Stimulated activated CD4-positive, alpha-beta T cell treated with anti-CD3 and anti-CD28 coated beads, Interleukin-12 subunit alpha, Interleukin-12 subunit beta, amount 100 ng/mL, for 4 hours (primary cell): ENCODE data around the gene CHST8.

ENCODE experiments used
- DNase-seq: peaks from one replicate; pipeline ENCODE4 v3.0.0-alpha.2; 2020

Gene CHST8

GRCh38 chr19:33720691-33721682 lies 99.2 kb downstream of the CHST8 start:
- no peak for DNase-seq

- DNase-seq, result no peak
Measured at GRCh38 chr19:33721735-33722297, 100.1 kb downstream of the CHST8 start.

GRCh38 chr19:33722456-33723239 lies 100.9 kb downstream of the CHST8 start:
- DNase-seq, result no peak

GRCh38 chr19:33723512-33723911 lies 101.8 kb downstream of the CHST8 start:
- no peak for DNase-seq

DNA sequence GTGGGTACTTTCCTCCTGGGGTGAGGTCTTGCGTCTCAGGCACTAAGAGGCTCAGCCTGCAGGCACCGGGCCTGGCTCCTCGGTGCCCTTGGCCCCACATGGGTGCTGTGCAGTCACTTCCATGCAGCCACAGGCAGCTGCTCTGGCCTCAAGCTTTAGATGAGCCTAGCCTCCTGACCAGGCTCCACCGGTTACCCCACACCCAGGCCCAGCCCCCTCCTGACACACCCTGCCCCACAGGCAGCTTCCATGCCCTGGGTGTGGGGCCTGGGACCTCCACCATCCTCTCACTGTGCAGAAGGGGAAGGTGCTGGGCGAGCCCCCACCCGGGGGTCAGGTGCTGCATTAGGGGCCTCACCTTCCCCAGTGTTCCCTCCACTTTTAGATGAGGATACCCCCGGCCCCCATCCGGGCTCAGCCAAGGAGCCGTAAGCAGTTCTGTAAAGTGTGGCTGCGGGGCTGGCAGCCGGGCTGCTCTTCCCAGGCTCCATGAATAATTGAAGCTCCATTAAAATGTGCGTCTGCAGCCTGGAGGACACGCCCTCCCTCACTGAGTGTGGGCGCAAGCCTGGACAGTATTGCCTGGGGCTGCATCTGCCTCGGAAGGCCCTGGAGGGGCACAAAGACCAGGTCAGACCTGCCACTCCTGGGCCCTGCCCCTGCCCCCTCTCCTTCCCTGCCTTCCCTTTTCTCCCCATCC lies 102.4 kb downstream of the CHST8 start:
- DNase-seq, result no peak

- no peak for DNase-seq
Measured at GRCh38 chr19:33724721-33725060, 102.9 kb downstream of the CHST8 start.

DNA sequence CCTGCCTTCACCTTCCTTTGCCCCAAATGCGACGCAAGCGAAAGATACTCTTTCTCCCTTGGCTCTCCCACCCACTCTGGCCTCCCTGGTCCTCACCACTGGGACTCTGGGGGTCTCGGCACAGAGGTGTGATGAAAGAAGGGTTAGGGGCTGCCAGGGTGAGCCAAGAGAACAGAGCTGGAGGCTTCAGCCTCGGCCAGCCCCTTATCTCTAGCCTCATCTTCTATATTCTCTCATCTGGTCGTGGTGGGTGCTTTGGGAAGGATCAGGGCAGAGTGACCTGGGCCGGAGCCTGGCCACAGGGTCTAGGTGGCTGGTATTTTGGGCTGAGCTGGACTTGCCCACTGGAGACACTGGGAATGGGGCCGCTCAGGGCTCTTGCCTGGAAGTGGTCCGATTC lies 103.8 kb downstream of the CHST8 start:
- no peak for DNase-seq

DNA sequence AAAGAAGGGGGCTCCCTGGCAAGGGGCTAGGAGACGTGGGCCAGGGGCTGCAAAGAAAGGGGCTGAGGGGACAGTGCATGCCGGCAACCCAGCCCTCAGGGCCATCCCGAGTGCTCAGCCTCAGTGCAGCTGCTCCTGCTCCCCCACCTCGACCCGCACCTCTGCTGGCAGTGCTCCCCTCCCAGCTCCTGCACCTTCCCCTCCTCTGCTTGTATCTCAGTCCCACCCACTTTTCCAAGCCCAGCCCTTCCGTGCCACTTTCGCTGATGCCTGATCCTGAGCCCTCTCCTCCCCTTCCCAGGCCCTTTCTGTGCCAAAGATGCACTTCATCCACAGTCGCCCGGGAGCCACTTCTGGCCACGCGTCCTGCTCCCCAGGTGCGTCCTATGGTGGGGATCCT lies 105.0 kb downstream of the CHST8 start:
- DNase-seq, result no peak

DNA sequence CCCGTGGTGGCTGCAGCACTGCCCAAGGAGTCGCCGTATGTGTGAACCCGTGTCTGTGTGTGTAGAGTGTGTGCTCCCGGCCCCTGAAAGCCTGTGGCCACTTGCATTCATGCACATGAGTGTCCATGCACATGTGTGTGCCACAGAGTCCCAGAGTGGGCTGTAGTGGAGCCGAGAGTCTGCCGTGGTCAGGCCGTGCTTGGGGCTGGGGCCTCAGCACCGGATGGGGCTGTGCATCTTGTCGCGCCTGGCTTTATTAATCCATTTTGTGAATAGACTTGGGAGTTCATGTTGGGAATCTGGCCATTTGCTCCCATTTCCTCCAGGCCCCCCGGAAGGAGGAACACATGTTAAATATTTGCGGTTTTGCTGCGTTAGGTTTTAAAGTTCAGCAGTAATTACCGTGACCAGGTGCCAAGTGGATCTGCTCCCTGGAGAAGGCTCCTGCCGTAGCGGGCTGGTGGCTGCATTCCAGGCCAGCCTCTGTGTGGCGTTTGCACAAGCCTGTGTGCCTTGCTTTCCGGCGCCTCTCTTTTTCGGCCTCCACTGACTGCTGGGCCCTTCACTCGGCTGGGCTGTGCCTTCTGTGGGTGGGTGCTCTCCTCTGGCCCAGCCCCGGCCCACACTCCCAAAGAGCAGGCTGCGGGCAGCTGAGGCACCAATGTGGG lies 105.7 kb downstream of the CHST8 start:
- no peak for DNase-seq

- DNase-seq, result no peak
Measured at GRCh38 chr19:33728141-33728540, 106.4 kb downstream of the CHST8 start.

- DNase-seq, result no peak
Measured at GRCh38 chr19:33730858-33731607, 109.3 kb downstream of the CHST8 start.

- DNase-seq, result no peak
Measured at GRCh38 chr19:33731881-33732280, 110.1 kb downstream of the CHST8 start.

DNA sequence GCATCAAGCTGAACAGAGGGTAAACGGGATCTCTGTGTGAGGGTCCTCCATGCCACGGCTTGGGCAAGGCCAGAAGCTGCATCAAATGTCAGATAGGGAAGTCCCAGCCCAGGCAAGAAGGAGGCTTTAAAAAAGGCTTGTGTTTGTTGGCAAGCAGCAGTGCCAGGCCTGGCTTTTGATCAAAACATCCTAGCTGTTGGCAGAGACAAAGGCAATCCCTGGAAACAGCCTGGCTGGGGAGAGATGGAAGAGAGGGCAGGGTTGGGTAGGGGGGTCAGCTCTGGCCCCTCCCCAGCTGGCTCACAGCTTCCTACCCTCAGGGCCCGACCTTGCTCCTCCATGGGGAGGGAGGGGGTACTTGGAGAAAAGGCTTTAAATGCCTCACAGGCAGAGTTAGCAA lies 113.2 kb downstream of the CHST8 start:
- DNase-seq, result no peak

DNA sequence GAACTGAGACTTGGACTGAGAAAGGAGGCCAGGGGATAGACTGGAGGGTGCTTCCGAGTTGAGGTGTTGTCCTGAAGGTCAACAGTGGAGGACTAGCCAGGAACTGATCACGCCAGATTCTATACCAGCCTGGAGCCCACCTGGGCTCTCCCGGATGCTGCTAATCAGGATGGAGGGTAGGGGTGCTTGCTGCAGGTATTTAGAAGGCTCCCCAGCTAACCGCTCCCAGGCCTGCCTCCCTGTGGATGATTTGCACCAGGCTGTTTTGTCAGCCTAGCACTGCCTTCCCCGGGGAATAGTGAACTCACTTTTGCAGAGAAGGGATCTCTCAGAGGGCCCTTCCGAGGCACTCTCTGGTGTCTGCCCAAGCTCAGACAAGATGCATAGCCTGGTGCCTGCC lies 114.4 kb downstream of the CHST8 start:
- no peak for DNase-seq

DNA sequence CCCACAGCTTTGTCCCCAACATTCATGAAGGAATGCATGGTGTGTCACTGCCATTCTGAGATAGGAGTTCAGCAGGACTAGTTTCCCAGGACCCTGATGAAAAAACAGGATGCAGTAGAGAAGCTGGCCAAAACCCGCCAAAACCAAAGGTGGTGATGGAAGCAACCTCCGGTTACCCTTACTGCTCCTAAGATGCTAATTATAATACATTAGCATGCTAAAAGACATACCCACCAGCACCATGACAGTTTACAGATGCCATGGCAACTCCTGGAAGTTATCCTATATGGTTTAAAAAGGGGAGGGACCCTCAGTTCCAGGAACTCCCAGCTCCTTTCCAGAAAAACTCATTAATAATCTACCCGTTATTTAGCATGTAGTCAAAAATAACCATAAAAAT lies 115.0 kb downstream of the CHST8 start:
- DNase-seq, result no peak

DNA sequence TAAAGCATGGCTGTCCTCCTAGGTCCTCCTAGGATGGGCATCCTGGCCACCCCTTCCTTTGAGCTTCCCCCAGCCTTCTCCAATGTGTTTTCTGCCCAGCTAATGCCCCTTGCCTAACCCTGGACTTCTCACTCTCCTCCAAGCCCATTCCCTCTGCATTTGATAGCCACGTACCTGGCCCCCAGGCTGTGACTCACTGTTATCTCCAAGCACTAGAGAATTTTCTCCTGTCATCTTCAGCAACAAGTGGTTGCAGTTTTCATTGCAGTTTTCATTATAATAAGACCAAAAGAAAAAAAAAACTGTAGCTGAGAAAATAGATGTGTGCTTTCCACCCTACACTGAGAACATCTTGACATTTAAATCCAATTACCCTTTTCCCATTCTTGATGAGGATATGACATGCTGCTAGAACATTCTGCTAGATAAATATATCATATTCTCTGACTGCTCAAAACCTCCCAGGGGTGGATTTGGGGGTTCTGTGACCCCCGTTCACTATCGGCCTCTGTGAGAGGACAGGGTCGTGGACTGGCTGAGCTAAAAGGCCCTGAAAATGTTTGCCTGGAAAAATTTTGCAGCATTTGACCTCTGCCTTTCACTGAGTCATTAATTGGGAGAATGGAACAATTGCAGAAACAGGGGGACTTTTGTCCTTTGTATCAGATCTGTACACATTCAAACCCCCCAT lies 116.1 kb downstream of the CHST8 start:
- no peak for DNase-seq

DNA sequence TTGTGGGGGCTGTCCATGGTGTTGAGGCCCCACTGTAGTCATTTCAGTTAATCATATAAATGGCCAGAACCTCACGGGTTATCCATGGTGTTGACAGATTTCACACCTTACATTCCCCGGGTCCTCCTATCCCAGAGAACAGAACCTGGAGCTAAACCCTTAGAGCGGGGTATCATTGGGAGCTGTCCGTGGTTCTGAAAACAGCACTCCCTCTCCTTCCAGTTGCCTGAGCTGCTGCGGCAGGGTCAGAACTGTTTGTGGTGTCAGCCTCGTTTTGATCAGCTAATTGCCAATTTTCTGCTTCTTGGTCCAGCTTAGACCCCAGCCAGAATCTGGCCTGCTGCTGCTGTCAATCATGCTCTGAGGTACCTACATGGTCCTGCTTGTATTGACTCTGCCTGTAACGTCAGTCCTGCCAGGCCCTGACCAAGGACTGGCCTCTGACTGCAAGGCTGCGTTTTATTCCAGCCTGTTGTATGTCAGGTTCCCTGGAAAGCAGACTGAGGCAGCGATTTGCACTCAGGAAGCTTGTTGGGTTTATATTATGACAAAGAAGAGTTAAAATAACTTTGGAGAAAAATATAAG lies 119.2 kb downstream of the CHST8 start:
- no peak for DNase-seq

DNA sequence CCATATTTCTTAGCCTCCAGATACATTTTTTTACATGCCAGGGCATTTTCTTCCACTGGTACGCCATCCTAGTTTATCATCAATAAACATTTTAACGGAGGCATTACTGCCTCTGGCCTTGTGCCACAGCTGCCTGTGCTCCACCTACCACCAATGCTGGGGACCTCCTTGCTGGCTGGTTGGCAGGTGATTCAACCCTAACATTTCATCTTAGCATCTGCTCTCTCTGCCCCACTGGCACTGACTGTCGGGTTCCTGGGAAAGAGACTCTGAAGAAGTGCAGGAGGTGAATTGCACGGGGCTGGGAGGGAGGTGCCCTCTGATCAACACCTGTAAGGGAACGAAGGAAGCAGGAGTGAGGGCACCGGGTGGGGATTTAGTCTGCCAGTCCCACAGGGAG lies 123.5 kb downstream of the CHST8 start:
- no peak for DNase-seq

DNA sequence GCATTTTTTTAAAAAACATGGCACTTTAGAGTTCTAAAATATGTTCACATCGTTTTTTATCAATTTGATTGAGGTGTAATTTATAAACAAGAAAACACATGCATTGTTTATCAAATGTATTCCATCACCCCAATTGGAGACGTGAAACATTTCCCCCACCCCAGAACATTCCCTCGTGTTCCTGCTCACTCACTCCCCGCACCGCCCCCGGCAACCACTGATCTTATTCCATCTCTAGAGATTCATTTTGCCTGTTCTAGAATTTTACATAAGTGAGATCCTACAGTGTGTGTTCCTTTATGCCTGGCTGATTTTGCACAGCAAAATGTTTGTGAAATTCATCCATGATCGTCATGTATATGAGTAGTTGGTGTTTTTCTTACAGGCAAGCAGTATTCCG lies 124.4 kb downstream of the CHST8 start:
- no peak for DNase-seq

- DNase-seq, result no peak
Measured at GRCh38 chr19:33747273-33747672, 125.5 kb downstream of the CHST8 start.

DNA sequence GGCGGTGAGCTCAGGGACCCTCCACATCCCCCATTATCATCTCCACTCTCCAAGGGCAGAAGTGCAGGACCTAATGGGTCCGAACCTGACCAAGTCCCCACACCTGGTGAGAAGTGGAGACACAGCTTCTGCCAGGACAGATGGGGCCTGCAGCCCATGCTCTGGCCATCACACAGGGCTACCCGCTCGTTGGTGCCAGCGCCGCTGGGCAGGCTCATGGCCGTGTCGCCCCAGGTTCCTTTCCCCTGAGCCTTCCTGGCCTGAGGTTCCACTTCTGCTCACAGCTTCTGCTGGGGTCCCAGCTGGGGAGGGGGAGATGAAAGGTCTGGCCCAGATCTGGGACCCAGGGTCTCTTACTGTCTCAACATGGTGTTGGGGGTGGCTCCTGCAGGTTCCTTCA lies 126.5 kb downstream of the CHST8 start:
- no peak for DNase-seq
